ENCODE measurements around the gene SSRP1.

SSRP1 gene

GRCh38 chr11:57313788-57314135, 21.9 kb downstream of the SSRP1 start:
- Histone ChIP-seq H3K4me3 (ENCODE audit: low read length) (no peak overlapping the region), H3K27me3 (ENCODE audit: control insufficient read depth, low read length) (no peaks in the 10 kb centered on the region), H3K4me1 (ENCODE audit: control insufficient read depth, low read length) (peaks cover 15% of the 10 kb centered on the region), H3K36me3 (ENCODE audit: control insufficient read depth, low read length) (peaks cover 13% of the 10 kb centered on the region), H3K4me2 (ENCODE audit: low read length) (no peak overlapping the region), H3K9me2 (replicated peaks; ENCODE audit: control insufficient read depth, low read length) (no peaks in the 10 kb centered on the region), H3K27ac (ENCODE audit: low read depth, low read length) (no peak overlapping the region), H3K79me2 (ENCODE audit: control insufficient read depth, low read length) (no peaks in the 10 kb centered on the region), H3K9me3 (ENCODE audit: control insufficient read depth, insufficient read depth, low read length) (no peaks in the 10 kb centered on the region), H4K20me1 (ENCODE audit: control insufficient read depth, insufficient read depth, low read depth, low read length) (no peaks in the 10 kb centered on the region), H3F3A (ENCODE audit: control insufficient read depth, insufficient read depth) (no peaks in the 10 kb centered on the region)
- TF ChIP-seq EZH2phosphoT487 (IDR thresholded peaks at IDR 0.05; ENCODE audit: borderline replicate concordance, low read length) (no peak), CTCF (IDR thresholded peaks at IDR 0.05; ENCODE audit: low read depth, low read length, poor library complexity, severe bottlenecking) (no peak)

- Histone ChIP-seq H3K79me2 (ENCODE audit: control insufficient read depth, low read length) (no peaks in the 10 kb centered on the region), H3K4me3 (ENCODE audit: low read length) (no peak overlapping the region), H3K4me2 (ENCODE audit: low read length) (no peak overlapping the region), H3K9me3 (ENCODE audit: control insufficient read depth, insufficient read depth, low read length) (no peaks in the 10 kb centered on the region), H3F3A (ENCODE audit: control insufficient read depth, insufficient read depth) (no peaks in the 10 kb centered on the region), H3K4me1 (ENCODE audit: control insufficient read depth, low read length) (peaks cover 15% of the 10 kb centered on the region), H3K27me3 (ENCODE audit: control insufficient read depth, low read length) (no peaks in the 10 kb centered on the region), H4K20me1 (ENCODE audit: control insufficient read depth, insufficient read depth, low read depth, low read length) (no peaks in the 10 kb centered on the region), H3K36me3 (ENCODE audit: control insufficient read depth, low read length) (peaks cover 13% of the 10 kb centered on the region), H3K9me2 (replicated peaks; ENCODE audit: control insufficient read depth, low read length) (no peaks in the 10 kb centered on the region), H3K27ac (ENCODE audit: low read depth, low read length) (no peak overlapping the region)
- TF ChIP-seq CTCF (IDR thresholded peaks at IDR 0.05; ENCODE audit: low read depth, low read length, poor library complexity, severe bottlenecking) (no peak), EZH2phosphoT487 (IDR thresholded peaks at IDR 0.05; ENCODE audit: borderline replicate concordance, low read length) (no peak)
These were observed 22.5 kb downstream of the SSRP1 start for GRCh38 chr11:57313071-57313787.

GRCh38 chr11:57312511-57313021, 23.1 kb downstream of the SSRP1 start:
- no peak overlapping the region for H3K27ac ChIP-seq (ENCODE audit: low read depth, low read length)
- H3K9me3 ChIP-seq (ENCODE audit: control insufficient read depth, insufficient read depth, low read length): no peaks in the 10 kb centered on the region
- TF ChIP-seq EZH2phosphoT487 (IDR thresholded peaks at IDR 0.05; ENCODE audit: borderline replicate concordance, low read length): no peak
- TF ChIP-seq CTCF (IDR thresholded peaks at IDR 0.05; ENCODE audit: low read depth, low read length, poor library complexity, severe bottlenecking): no peak
- H4K20me1 ChIP-seq (ENCODE audit: control insufficient read depth, insufficient read depth, low read depth, low read length): no peaks in the 10 kb centered on the region
- no peaks in the 10 kb centered on the region for H3K9me2 ChIP-seq (replicated peaks; ENCODE audit: control insufficient read depth, low read length)
- no peaks in the 10 kb centered on the region for H3K27me3 ChIP-seq (ENCODE audit: control insufficient read depth, low read length)
- H3K36me3 ChIP-seq (ENCODE audit: control insufficient read depth, low read length): peaks cover 11% of the 10 kb centered on the region
- H3K4me3 ChIP-seq (ENCODE audit: low read length): no peak overlapping the region
- H3F3A ChIP-seq (ENCODE audit: control insufficient read depth, insufficient read depth): no peaks in the 10 kb centered on the region
- H3K79me2 ChIP-seq (ENCODE audit: control insufficient read depth, low read length): no peaks in the 10 kb centered on the region
- H3K4me2 ChIP-seq (ENCODE audit: low read length): no peak overlapping the region
- H3K4me1 ChIP-seq (ENCODE audit: control insufficient read depth, low read length): peaks cover 15% of the 10 kb centered on the region

Data from DOHH2 (cell line).